ENCODE results near the gene ANO6. TPM values are rescaled to one million over a fixed set of nuclear protein-coding genes. Genes with fewer than 3 reads are reported as not detected.

ANO6 gene
- total and polyA plus RNA-seq, 2 of the 4 experiments (the other 2 are of a cell fraction), result 21.6 to 41.0 TPM

GRCh38 chr12:45363903-45364302, 148.0 kb downstream of the ANO6 start:
- Histone ChIP-seq H2BK20ac (ENCODE audit: low read depth, low read length) (no peak overlapping the region), H3K18ac (ENCODE audit: low read depth, low read length) (no peak overlapping the region), H3K4me2 (ENCODE audit: low read depth, low read length) (no peak overlapping the region), H3K36me3 (ENCODE audit: control insufficient read depth, insufficient read depth, low read length) (peaks cover 2% of the 10 kb centered on the region; the same call in 1 of the 2 replicates), H3K9me3 (ENCODE audit: control insufficient read depth, insufficient read depth, low read length) (peaks cover 7% of the 10 kb centered on the region), H2AK5ac (ENCODE audit: low read depth, low read length) (no peak overlapping the region), H2BK15ac (ENCODE audit: low read depth, low read length) (no peak overlapping the region), H3K14ac (replicated peaks; ENCODE audit: low read depth, low read length) (no peak overlapping the region), H2BK5ac (ENCODE audit: low read depth, low read length, poor library complexity, severe bottlenecking) (no peak overlapping the region), H3K27ac (ENCODE audit: insufficient read depth, low read length) (no peak overlapping the region), H4K91ac (ENCODE audit: insufficient read depth, low read depth, low read length) (no peak overlapping the region), H3K9ac (ENCODE audit: low read depth, low read length) (no peak overlapping the region), H3K56ac (ENCODE audit: extremely low read depth, insufficient read depth, low read length) (no peak overlapping the region), H3K4me3 (ENCODE audit: insufficient read depth, low read depth, low read length) (no peak overlapping the region), H3K9me1 (ENCODE audit: insufficient read depth, low read length) (no peaks in the 10 kb centered on the region), H2BK120ac (ENCODE audit: low read depth, low read length) (no peak overlapping the region), H2AFZ (replicated peaks; ENCODE audit: low read length, poor library complexity) (no peak overlapping the region), H3K79me1 (ENCODE audit: low read depth in 1 of 2, low read length in 2 of 2) (peaks cover 11 to 19% of the 10 kb centered on the region in 2 experiments), H3K23ac (ENCODE audit: low read depth, low read length) (no peak overlapping the region), H3K4me1 (ENCODE audit: control insufficient read depth, insufficient read depth, low read length) (0 out of 2 replicates have a peak, but pooled peaks cover 1% of the 10 kb centered on the region), H4K20me1 (ENCODE audit: insufficient read depth, low read length) (no peaks in the 10 kb centered on the region), H4K5ac (ENCODE audit: low read depth, low read length) (no peak overlapping the region), H3K27me3 (ENCODE audit: control insufficient read depth, insufficient read depth, low read length) (no peaks in the 10 kb centered on the region), H4K8ac (ENCODE audit: low read depth in 2 of 2, low read length in 2 of 2) (no peak overlapping the region), H3K4ac (ENCODE audit: low read depth, low read length) (no peak overlapping the region), H2AK9ac (replicated peaks; ENCODE audit: low read depth, low read length, poor library complexity) (no peak overlapping the region)
- ChIA-PET POLR2A (ENCODE audit: unreplicated experiment) (no interaction called here), CTCF (interaction anchor here (1.3 kb wide), 1 partner anchor 58 kb away, joined by 3 read pairs; no protein-coding TSS in a partner anchor)
- DNase-seq (no peak), ATAC-seq (ENCODE audit: low read depth) (no peak)
- in situ Hi-C loops (cut with MboI; ENCODE audit: low sequenced_read_pairs) (no loop called here), dilution Hi-C loops (cut with HindIII; ENCODE audit: low sequenced_read_pairs, unreplicated experiment) (no loop called here), intact Hi-C loops (cut with micrococcal nuclease) (no loop called here)
- no TSS peak for BruUV-seq (replicated peaks)
- no peak for TF ChIP-seq CHD1 (IDR thresholded peaks at IDR 0.05; ENCODE audit: low read depth, low read length)
- TF ChIP-seq MXI1 (IDR thresholded peaks at IDR 0.05; ENCODE audit: borderline replicate concordance, low read depth, low read length), result no peak
- no peak for TF ChIP-seq RAD21 (IDR thresholded peaks at IDR 0.05; ENCODE audit: low read length)
- TF ChIP-seq ELK1 (IDR thresholded peaks at IDR 0.05; ENCODE audit: borderline replicate concordance, low read depth, low read length), result no peak
- TF ChIP-seq, protein P1, sequence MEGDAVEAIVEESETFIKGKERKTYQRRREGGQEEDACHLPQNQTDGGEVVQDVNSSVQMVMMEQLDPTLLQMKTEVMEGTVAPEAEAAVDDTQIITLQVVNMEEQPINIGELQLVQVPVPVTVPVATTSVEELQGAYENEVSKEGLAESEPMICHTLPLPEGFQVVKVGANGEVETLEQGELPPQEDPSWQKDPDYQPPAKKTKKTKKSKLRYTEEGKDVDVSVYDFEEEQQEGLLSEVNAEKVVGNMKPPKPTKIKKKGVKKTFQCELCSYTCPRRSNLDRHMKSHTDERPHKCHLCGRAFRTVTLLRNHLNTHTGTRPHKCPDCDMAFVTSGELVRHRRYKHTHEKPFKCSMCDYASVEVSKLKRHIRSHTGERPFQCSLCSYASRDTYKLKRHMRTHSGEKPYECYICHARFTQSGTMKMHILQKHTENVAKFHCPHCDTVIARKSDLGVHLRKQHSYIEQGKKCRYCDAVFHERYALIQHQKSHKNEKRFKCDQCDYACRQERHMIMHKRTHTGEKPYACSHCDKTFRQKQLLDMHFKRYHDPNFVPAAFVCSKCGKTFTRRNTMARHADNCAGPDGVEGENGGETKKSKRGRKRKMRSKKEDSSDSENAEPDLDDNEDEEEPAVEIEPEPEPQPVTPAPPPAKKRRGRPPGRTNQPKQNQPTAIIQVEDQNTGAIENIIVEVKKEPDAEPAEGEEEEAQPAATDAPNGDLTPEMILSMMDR (conservative IDR thresholded peaks at IDR 0.05; ENCODE audit: low read depth, low read length), result no peak
- TF ChIP-seq MAFK (IDR thresholded peaks at IDR 0.05; ENCODE audit: low read depth, low read length), result no peak

Data from IMR-90 (cell line).